Right lobe of liver (tissue), 4 donors: Measurements from ENCODE around the gene NT5C3B.

Source experiments
- CTCF ChIP-seq, 4 donors: fragments of 200-600 bp in 3 of 4; fragments of 450-650 bp in 1 of 4; IDR thresholded peaks; one replicate each; pipeline versions ENCODE4 v1.5.1 to v1.8.0; 2016 to 2022; ENCODE audit warnings: antibody characterized with exemption in 4 of 4, mild to moderate bottlenecking in 2 of 4
- POLR2A ChIP-seq: fragments of 450-650 bp; IDR thresholded peaks from one replicate; pipeline ENCODE4 v1.6.1; 2017; ENCODE audit warnings: antibody characterized with exemption, mild to moderate bottlenecking
- donor health status: DM: no; HTN: no; CAD: no.
- donor health status: DM: no; HTN: no; CAD: no.
- donor health status: DM: no; HTN: yes; CAD: no.

GRCh38 chr17:41799366-41799765 is 36.7 kb downstream of the NT5C3B start:
- TF ChIP-seq POLR2A (no peak), CTCF (IDR thresholded peaks at IDR 0.05) (no peak)
